CD1c-positive myeloid dendritic cell (primary cell): ENCODE data around the gene CTBP1.
A peak's percentile ranks its signal among the peaks of the same experiment; 100 is the strongest.

Experiments used
- DNase-seq: peaks from one replicate; pipeline ENCODE4 v3.0.0-alpha.2; 2016; ENCODE audit errors: extremely low spot score

The CTBP1 gene

GRCh38 chr4:1196421-1197183 is 52.3 kb downstream of the CTBP1 start:
- no peak for DNase-seq

- DNase-seq, result no peak
Measured at GRCh38 chr4:1195891-1196401, 53.0 kb downstream of the CTBP1 start.

GRCh38 chr4:1195109-1195671 is 53.7 kb downstream of the CTBP1 start:
- no peak for DNase-seq

GRCh38 chr4:1194010-1194900 is 54.7 kb downstream of the CTBP1 start:
- no peak for DNase-seq

- no peak for DNase-seq
Measured at GRCh38 chr4:1193206-1194009, 55.5 kb downstream of the CTBP1 start.

GRCh38 chr4:1192493-1193205 is 56.3 kb downstream of the CTBP1 start:
- no peak for DNase-seq

GRCh38 chr4:1192091-1192492 is 56.8 kb downstream of the CTBP1 start:
- DNase-seq, result no peak

GRCh38 chr4:1191621-1192020 is 57.3 kb downstream of the CTBP1 start:
- no peak for DNase-seq

GRCh38 chr4:1187182-1187581 is 61.7 kb downstream of the CTBP1 start:
- DNase-seq, result no peak

- peak; percentile 64 for DNase-seq
Measured at GRCh38 chr4:1183985-1184773, 64.8 kb downstream of the CTBP1 start.

- DNase-seq, result no peak
Measured at GRCh38 chr4:1182313-1182712, 66.6 kb downstream of the CTBP1 start.

GRCh38 chr4:1180663-1181062 is 68.3 kb downstream of the CTBP1 start:
- no peak for DNase-seq

- no peak for DNase-seq
Measured at GRCh38 chr4:1179976-1180375, 69.0 kb downstream of the CTBP1 start.

GRCh38 chr4:1179089-1179441 is 69.9 kb downstream of the CTBP1 start:
- no peak for DNase-seq

- DNase-seq, result no peak
Measured at GRCh38 chr4:1178300-1179088, 70.4 kb downstream of the CTBP1 start.

GRCh38 chr4:1177274-1178141 is 71.4 kb downstream of the CTBP1 start:
- DNase-seq, result no peak

- DNase-seq, result no peak
Measured at GRCh38 chr4:1176398-1177273, 72.3 kb downstream of the CTBP1 start.
